Breast epithelium (tissue), 3 donors: ENCODE data around the gene THRA.

Experiments
- POLR2A ChIP-seq: fragments of 450-650 bp; IDR thresholded peaks from one replicate; pipeline ENCODE4 v1.6.1; 2016; ENCODE audit warnings: antibody characterized with exemption, mild to moderate bottlenecking, moderate library complexity
- POLR2AphosphoS5 ChIP-seq, 3 donors: sonication (generic); formaldehyde crosslinking; IDR thresholded peaks; one replicate each; pipeline ENCODE4 v1.6.1; 2017; ENCODE audit warnings: antibody characterized with exemption in 3 of 3
- TF ChIP-seq, protein P1 (sequence below), 3 donors: fragments of 450-650 bp; IDR thresholded peaks; one replicate each; pipeline ENCODE4 v1.5.1; 2016 to 2017; ENCODE audit warnings: antibody characterized with exemption in 3 of 3, mild to moderate bottlenecking in 3 of 3, moderate library complexity in 3 of 3

GRCh38 chr17:40063901-40064531 lies 1.3 kb downstream of the THRA start:
- TF ChIP-seq, protein P1, sequence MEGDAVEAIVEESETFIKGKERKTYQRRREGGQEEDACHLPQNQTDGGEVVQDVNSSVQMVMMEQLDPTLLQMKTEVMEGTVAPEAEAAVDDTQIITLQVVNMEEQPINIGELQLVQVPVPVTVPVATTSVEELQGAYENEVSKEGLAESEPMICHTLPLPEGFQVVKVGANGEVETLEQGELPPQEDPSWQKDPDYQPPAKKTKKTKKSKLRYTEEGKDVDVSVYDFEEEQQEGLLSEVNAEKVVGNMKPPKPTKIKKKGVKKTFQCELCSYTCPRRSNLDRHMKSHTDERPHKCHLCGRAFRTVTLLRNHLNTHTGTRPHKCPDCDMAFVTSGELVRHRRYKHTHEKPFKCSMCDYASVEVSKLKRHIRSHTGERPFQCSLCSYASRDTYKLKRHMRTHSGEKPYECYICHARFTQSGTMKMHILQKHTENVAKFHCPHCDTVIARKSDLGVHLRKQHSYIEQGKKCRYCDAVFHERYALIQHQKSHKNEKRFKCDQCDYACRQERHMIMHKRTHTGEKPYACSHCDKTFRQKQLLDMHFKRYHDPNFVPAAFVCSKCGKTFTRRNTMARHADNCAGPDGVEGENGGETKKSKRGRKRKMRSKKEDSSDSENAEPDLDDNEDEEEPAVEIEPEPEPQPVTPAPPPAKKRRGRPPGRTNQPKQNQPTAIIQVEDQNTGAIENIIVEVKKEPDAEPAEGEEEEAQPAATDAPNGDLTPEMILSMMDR (IDR thresholded peaks at IDR 0.05), result no peak
- TF ChIP-seq POLR2AphosphoS5 (IDR thresholded peaks at IDR 0.05), result peak in 2 of 3 donors; percentile 4 to 18
- TF ChIP-seq POLR2A, result no peak
